H1 (cell line): ENCODE data around the gene TRIM59. TPM values are rescaled to one million over a fixed set of nuclear protein-coding genes. Genes with fewer than 3 reads are reported as not detected.

Source experiments
- CTCF ChIA-PET: fragments of 300-600 bp; sonication (Branson Sonifier 250); formaldehyde crosslinking; loops from one replicate; lab custom pipeline; 2021; ENCODE audit not compliant: partially characterized antibody; lab: Charles Lee
- POLR2A ChIA-PET: fragments of 300-600 bp; sonication (Branson Sonifier 250); formaldehyde crosslinking; loops from one replicate; lab custom pipeline; 2021; ENCODE audit warnings: inconsistent platforms; ENCODE audit not compliant: partially characterized antibody; lab: Charles Lee
- DNase-seq, 2 experiments: peaks; one replicate each; pipeline versions ENCODE4 v3.0.0 to v3.0.0-alpha.2; 2010 to 2022; ENCODE audit warnings: low spot score in 2 of 2, low read depth in 1 of 2, mixed read lengths in 1 of 2
- FAIRE-seq: peaks from 2 replicates; lab custom pipeline; 2011; peaks lifted over from hg19 to GRCh38; lab: Jason Lieb, UNC
- H2AFZ ChIP-seq: 2 replicates; pipeline ENCODE4 v1.8.1; 2012; ENCODE audit warnings: low read length, inconsistent platforms
- H2AK5ac ChIP-seq: 2 replicates; pipeline ENCODE4 v1.6.1; 2013; ENCODE audit warnings: low read depth, low read length
- H2BK120ac ChIP-seq: replicated peaks from 2 replicates; pipeline ENCODE3; 2013; ENCODE audit warnings: low read depth, low read length, inconsistent platforms
- H2BK12ac ChIP-seq: 2 replicates; pipeline ENCODE4 v1.6.1; 2013; ENCODE audit warnings: low read depth, low read length
- H2BK15ac ChIP-seq: 2 replicates; pipeline ENCODE4 v1.6.1; 2013; ENCODE audit warnings: low read length
- H2BK20ac ChIP-seq: 2 replicates; pipeline ENCODE4 v1.6.1; 2013; ENCODE audit warnings: low read length
- H2BK5ac ChIP-seq: 2 replicates; pipeline ENCODE4 v1.6.1; 2013; ENCODE audit warnings: low read depth, low read length
- H3K14ac ChIP-seq: 2 replicates; pipeline ENCODE4 v1.6.1; 2013; ENCODE audit warnings: inconsistent platforms; ENCODE audit not compliant: insufficient read length
- H3K18ac ChIP-seq: 2 replicates; pipeline ENCODE4 v1.6.1; 2013; ENCODE audit warnings: low read length; ENCODE audit errors: extremely low read depth
- H3K23ac ChIP-seq: 2 replicates; pipeline ENCODE4 v1.6.1; 2013; ENCODE audit warnings: inconsistent platforms; ENCODE audit not compliant: insufficient read length
- H3K23me2 ChIP-seq: 2 replicates; pipeline ENCODE4 v1.6.1; 2013; ENCODE audit warnings: low read depth, low read length
- H3K27ac ChIP-seq: 2 replicates; pipeline ENCODE4 v1.6.1; 2011; ENCODE audit warnings: low read depth, low read length, inconsistent platforms
- H3K27me3 ChIP-seq, 4 experiments: replicated peaks in 1 of 4; 1 replicate in 1 of 4; 2 replicates in 3 of 4; pipeline versions ENCODE4 v1.6.1 to v1.8.1; 2011 to 2013; ENCODE audit warnings: low read length in 3 of 4, mild to moderate bottlenecking in 3 of 4, inconsistent platforms in 2 of 4, mixed read lengths in 2 of 4, moderate library complexity in 1 of 4; ENCODE audit not compliant: control insufficient read depth in 3 of 4, insufficient read depth in 3 of 4; ENCODE audit errors: extremely low read depth in 1 of 4
- H3K36me3 ChIP-seq, 4 experiments: 2 replicates each; pipeline versions ENCODE4 v1.6.1 to v1.8.1; 2011 to 2013; ENCODE audit warnings: mild to moderate bottlenecking in 4 of 4, low read length in 3 of 4, moderate library complexity in 2 of 4, control low read depth in 1 of 4, inconsistent platforms in 1 of 4; ENCODE audit not compliant: insufficient read depth in 4 of 4, control insufficient read depth in 2 of 4
- H3K4ac ChIP-seq: replicated peaks from 2 replicates; pipeline ENCODE3; 2013; ENCODE audit warnings: low read length, low read depth, mixed read lengths, inconsistent platforms; ENCODE audit not compliant: insufficient read length
- H3K4me1 ChIP-seq, 4 experiments: replicated peaks in 1 of 4; 1 replicate in 1 of 4; 2 replicates in 3 of 4; pipeline versions ENCODE4 v1.6.1 to v1.8.1; 2011 to 2013; ENCODE audit warnings: low read length in 3 of 4, inconsistent platforms in 2 of 4, mixed read lengths in 1 of 4; ENCODE audit not compliant: insufficient read depth in 4 of 4, control insufficient read depth in 3 of 4
- H3K4me2 ChIP-seq, 2 experiments: 2 replicates each; pipeline versions ENCODE4 v1.6.1 to v1.8.1; 2011 to 2013; ENCODE audit warnings: low read depth in 2 of 2, low read length in 2 of 2, control low read depth in 1 of 2, inconsistent platforms in 1 of 2, mild to moderate bottlenecking in 1 of 2; ENCODE audit not compliant: insufficient read depth in 1 of 2
- H3K4me3 ChIP-seq, 4 experiments: fragments of 200-600, 300-600 bp in 1 of 4; sonication (generic), shearing (Covaris generic), sonication (Bioruptor Twin) in 1 of 4; 2 replicates each; pipeline versions ENCODE4 v1.5.1 to v1.8.1; 2011 to 2016; ENCODE audit warnings: low read length in 4 of 4, low read depth in 3 of 4, control low read depth in 2 of 4, inconsistent platforms in 2 of 4, mild to moderate bottlenecking in 2 of 4, mixed read lengths in 1 of 4, moderate library complexity in 1 of 4; ENCODE audit not compliant: insufficient read depth in 2 of 4; ENCODE audit errors: extremely low read depth in 1 of 4
- H3K56ac ChIP-seq: replicated peaks from 2 replicates; pipeline ENCODE3; 2013; ENCODE audit warnings: low read depth, mild to moderate bottlenecking, mixed read lengths, low read length, inconsistent platforms; ENCODE audit not compliant: insufficient read length
- H3K79me1 ChIP-seq: 2 replicates; pipeline ENCODE4 v1.6.1; 2013; ENCODE audit warnings: low read depth, low read length, control low read depth
- H3K79me2 ChIP-seq, 2 experiments: 2 replicates each; pipeline versions ENCODE4 v1.6.1 to v1.8.1; 2012 to 2013; ENCODE audit warnings: low read length in 2 of 2, mild to moderate bottlenecking in 2 of 2, inconsistent platforms in 1 of 2; ENCODE audit not compliant: insufficient read depth in 2 of 2, control insufficient read depth in 1 of 2
- H3K9ac ChIP-seq, 4 experiments: replicated peaks in 1 of 4; 1 replicate in 1 of 4; 2 replicates in 3 of 4; pipeline versions ENCODE4 v1.6.1 to v1.8.1; 2011 to 2013; ENCODE audit warnings: low read depth in 3 of 4, low read length in 3 of 4, control low read depth in 2 of 4, mild to moderate bottlenecking in 2 of 4, moderate library complexity in 2 of 4, inconsistent platforms in 1 of 4; ENCODE audit errors: extremely low read depth in 1 of 4
- H3K9me3 ChIP-seq, 2 experiments: 2 replicates each; pipeline versions ENCODE4 v1.6.1 to v1.8.1; 2012 to 2013; ENCODE audit warnings: mild to moderate bottlenecking in 2 of 2, moderate library complexity in 2 of 2, control low read depth in 1 of 2, inconsistent platforms in 1 of 2, low read depth in 1 of 2, low read length in 1 of 2, mixed read lengths in 1 of 2; ENCODE audit not compliant: insufficient read depth in 2 of 2
- H4K20me1 ChIP-seq, 2 experiments: replicated peaks in 1 of 2; 2 replicates each; pipeline versions ENCODE3 to v1.8.1; 2011 to 2013; ENCODE audit warnings: inconsistent platforms in 2 of 2, low read length in 2 of 2, mild to moderate bottlenecking in 1 of 2; ENCODE audit not compliant: insufficient read depth in 2 of 2, control insufficient read depth in 1 of 2
- H4K5ac ChIP-seq: 2 replicates; pipeline ENCODE4 v1.6.1; 2013; ENCODE audit warnings: low read length, low read depth, mixed read lengths, inconsistent platforms; ENCODE audit not compliant: insufficient read length
- H4K8ac ChIP-seq: 2 replicates; pipeline ENCODE4 v1.8.0; 2013; ENCODE audit warnings: mild to moderate bottlenecking, moderate library complexity, low read length, inconsistent platforms; ENCODE audit not compliant: insufficient read depth; ENCODE audit errors: extremely low read depth
- H4K91ac ChIP-seq: replicated peaks from 2 replicates; pipeline ENCODE3; 2013; ENCODE audit warnings: low read length, mixed read lengths, inconsistent platforms; ENCODE audit not compliant: insufficient read length
- ASH2L ChIP-seq: fragments of 200-600, 300-600 bp; sonication (generic); IDR thresholded peaks from one replicate; pipeline ENCODE4 v1.7.1; 2017; ENCODE audit warnings: low read length
- BACH1 ChIP-seq: IDR thresholded peaks from 2 replicates; pipeline ENCODE4 v1.6.1; 2012; ENCODE audit warnings: low read length, improper control_type of control experiment
- BCL11A ChIP-seq, 2 experiments: IDR thresholded peaks; one replicate each; pipeline ENCODE4 v1.6.1; 2011; ENCODE audit warnings: low read depth in 2 of 2, low read length in 2 of 2, mild to moderate bottlenecking in 2 of 2
- CREB1 ChIP-seq: IDR thresholded peaks from 2 replicates; pipeline ENCODE4 v1.6.1; 2012; ENCODE audit warnings: inconsistent platforms
- GABPA ChIP-seq: IDR thresholded peaks from 2 replicates; pipeline ENCODE4 v1.6.1; 2011; ENCODE audit warnings: mild to moderate bottlenecking, low read length, moderate library complexity, borderline replicate concordance; ENCODE audit not compliant: insufficient read depth
- KDM4A ChIP-seq: IDR thresholded peaks from one replicate; pipeline ENCODE4 v1.7.1; 2012; ENCODE audit warnings: low read depth, mild to moderate bottlenecking, moderate library complexity, low read length, inconsistent platforms; ENCODE audit not compliant: severe bottlenecking
- POLR2AphosphoS5 ChIP-seq: IDR thresholded peaks from 2 replicates; pipeline ENCODE4 v1.6.1; 2011; ENCODE audit warnings: low read depth, low read length
- POU5F1 ChIP-seq: IDR thresholded peaks from 2 replicates; pipeline ENCODE4 v1.6.1; 2011; ENCODE audit warnings: low read depth, mild to moderate bottlenecking, low read length, moderate library complexity
- SP4 ChIP-seq: IDR thresholded peaks from 2 replicates; pipeline ENCODE4 v1.6.1; 2012; ENCODE audit warnings: low read length, inconsistent platforms
- WGBS, 2 experiments: shearing (Covaris generic) in 1 of 2; methylation state at CpG; one replicate each; pipeline versions ENCODE4 v1.1.6 to v1.1.7; 2013 to 2015; ENCODE audit warnings: low lambda C conversion rate in 2 of 2, mixed read lengths in 2 of 2, inconsistent platforms in 1 of 2, low coverage in 1 of 2, missing lambda C conversion rate in 1 of 2; ENCODE audit not compliant: insufficient replicate concordance in 2 of 2, insufficient coverage in 1 of 2, insufficient read length in 1 of 2; ENCODE audit errors: extremely low coverage in 1 of 2, missing lambda C conversion rate in 1 of 2; 5-methylcytosine and 5-hydroxymethylcytosine counted together
- polyA plus RNA-seq, 7 experiments: library from polyadenylated mRNA; depleted of rRNA in 3 of 7; stranded (reverse) in 5 of 7; unstranded in 2 of 7; fragments of >200 nt in 5 of 7; fragments of 200-250 nt in 2 of 7; gene quantifications; 1 replicate in 5 of 7; 2 replicates in 1 of 7; 4 replicates in 1 of 7; pipeline versions ENCODE4 v1.2.1 to v1.2.3, GENCODE V29; 2011 to 2013; ENCODE audit warnings: missing spikeins in 2 of 7, mixed read lengths in 2 of 7
- total RNA-seq: library from RNA; stranded (reverse); fragmentation: NEBNext Ultra II Directional; extraction: Animal tissue kit (Norgen Biotek cat#: 25700); gene quantifications from 2 replicates; pipeline ENCODE4 v1.2.1, GENCODE V29; 2021

The TRIM59 gene
- total and polyA plus RNA-seq, 2 of the 8 experiments (the other 6 are each of a cell fraction or from before 2014, with no cell fraction given), result 11.6 to 53.4 TPM

GRCh38 chr3:160470181-160470580 lies 20.6 kb upstream of the TRIM59 start:
- Histone ChIP-seq H2BK5ac (no peak overlapping the region), H3K79me1 (no peaks in the 10 kb centered on the region), H3K27ac (no peak overlapping the region), H2BK12ac (no peak overlapping the region), H3K27me3 (no peaks in the 10 kb centered on the region), H3K4me2 (no peak overlapping the region), H3K9ac (no peak overlapping the region), H3K4me1 (no peaks in the 10 kb centered on the region), H2BK120ac (no peak overlapping the region), H2AFZ (no peak overlapping the region), H4K20me1 (no peaks in the 10 kb centered on the region), H4K5ac (no peak overlapping the region), H3K9me3 (peaks cover 19 to 21% of the 10 kb centered on the region in 2 experiments), H3K79me2 (no peaks in the 10 kb centered on the region), H2BK15ac (no peak overlapping the region), H3K36me3 (no peaks in the 10 kb centered on the region; a peak in 1 of 8 replicates), H3K23me2 (no peaks in the 10 kb centered on the region), H3K18ac (no peak overlapping the region), H4K91ac (no peak overlapping the region), H3K23ac (no peak overlapping the region), H3K56ac (no peak overlapping the region), H3K14ac (no peak overlapping the region), H2AK5ac (no peak overlapping the region), H4K8ac (no peak overlapping the region), H3K4ac (no peak overlapping the region), H2BK20ac (no peak overlapping the region), H3K4me3 (no peak overlapping the region)
- no peak for DNase-seq
- TF ChIP-seq POLR2AphosphoS5 (no peak), SP4 (no peak), GABPA (no peak), BACH1 (no peak), POU5F1 (no peak), KDM4A (no peak), ASH2L (no peak), CREB1 (no peak), BCL11A (IDR thresholded peaks at IDR 0.05; ENCODE audit: low read depth in 2 of 2, low read length in 2 of 2) (no peak)
- no peak for FAIRE-seq
- CTCF ChIA-PET, result interaction anchor here (1.3 to 1.6 kb wide), 2 partner anchors 11 to 17 kb away, joined by 3 to 4 read pairs; no protein-coding TSS in a partner anchor
- POLR2A ChIA-PET, result no interaction called here
- 92% methylated on average over 5 of the region's 5 CpGs; no CpG with 5 or more reads in 1 of the 2 experiments for WGBS, 2 experiments
